ENCODE measurements around the gene RUSC1. TPM values are rescaled to one million over a fixed set of nuclear protein-coding genes. Genes with fewer than 3 reads are reported as not detected.

RUSC1 gene
- total RNA-seq, 1 donor from 2014 or later = 37.3 TPM

GRCh38 chr1:155334962-155335361 lies 14.3 kb downstream of the RUSC1 start:
- no peak overlapping the region for H3K4me3 Mint-ChIP-seq (ENCODE audit: low read depth)
- peaks cover 35% of the 10 kb centered on the region for H3K36me3 Mint-ChIP-seq (ENCODE audit: insufficient read depth)
- no peak for DNase-seq (ENCODE audit: low spot score, unreplicated experiment)
- H3K4me1 Mint-ChIP-seq (ENCODE audit: low read depth) = no peaks in the 10 kb centered on the region
- H3K9me3 Mint-ChIP-seq (ENCODE audit: low read depth) = no peaks in the 10 kb centered on the region
- no peaks in the 10 kb centered on the region for H3K27me3 Mint-ChIP-seq
- no peak for TF ChIP-seq CTCF (IDR thresholded peaks at IDR 0.05; ENCODE audit: unreplicated experiment)
- H3K27ac Mint-ChIP-seq = no peak overlapping the region

GRCh38 chr1:155339515-155340097 lies 18.9 kb downstream of the RUSC1 start:
- DNase-seq (ENCODE audit: low spot score, unreplicated experiment) = no peak
- peak overlapping the region; percentile 86 for H3K27ac Mint-ChIP-seq
- no peaks in the 10 kb centered on the region for H3K27me3 Mint-ChIP-seq
- no peak for TF ChIP-seq CTCF (IDR thresholded peaks at IDR 0.05; ENCODE audit: unreplicated experiment)
- H3K4me3 Mint-ChIP-seq (ENCODE audit: low read depth) = no peak overlapping the region
- peaks cover 3% of the 10 kb centered on the region for H3K4me1 Mint-ChIP-seq (ENCODE audit: low read depth)
- H3K36me3 Mint-ChIP-seq (ENCODE audit: insufficient read depth) = peaks cover 30% of the 10 kb centered on the region
- no peaks in the 10 kb centered on the region for H3K9me3 Mint-ChIP-seq (ENCODE audit: low read depth)

- H3K27me3 Mint-ChIP-seq = no peaks in the 10 kb centered on the region
- DNase-seq (ENCODE audit: low spot score, unreplicated experiment) = no peak
- peaks cover 25% of the 10 kb centered on the region for H3K36me3 Mint-ChIP-seq (ENCODE audit: insufficient read depth)
- H3K4me1 Mint-ChIP-seq (ENCODE audit: low read depth) = peaks cover 3% of the 10 kb centered on the region
- H3K27ac Mint-ChIP-seq = peak overlapping the region; percentile 9
- H3K9me3 Mint-ChIP-seq (ENCODE audit: low read depth) = no peaks in the 10 kb centered on the region
- H3K4me3 Mint-ChIP-seq (ENCODE audit: low read depth) = no peak overlapping the region
- TF ChIP-seq CTCF (IDR thresholded peaks at IDR 0.05; ENCODE audit: unreplicated experiment) = no peak
These were observed 22.1 kb downstream of the RUSC1 start for GRCh38 chr1:155342842-155343241.

GRCh38 chr1:155352631-155353030 lies 31.9 kb downstream of the RUSC1 start:
- no peaks in the 10 kb centered on the region for H3K9me3 Mint-ChIP-seq (ENCODE audit: low read depth)
- peak overlapping the region; percentile 56 for H3K27ac Mint-ChIP-seq
- no peak for TF ChIP-seq CTCF (IDR thresholded peaks at IDR 0.05; ENCODE audit: unreplicated experiment)
- no peaks in the 10 kb centered on the region for H3K4me1 Mint-ChIP-seq (ENCODE audit: low read depth)
- no peak overlapping the region for H3K4me3 Mint-ChIP-seq (ENCODE audit: low read depth)
- DNase-seq (ENCODE audit: low spot score, unreplicated experiment) = no peak
- H3K36me3 Mint-ChIP-seq (ENCODE audit: insufficient read depth) = peaks cover 32% of the 10 kb centered on the region
- H3K27me3 Mint-ChIP-seq = no peaks in the 10 kb centered on the region

GRCh38 chr1:155360051-155360450 lies 39.4 kb downstream of the RUSC1 start:
- Mint-ChIP-seq H3K27me3 (no peaks in the 10 kb centered on the region), H3K27ac (peak overlapping the region; percentile 33), H3K9me3 (ENCODE audit: low read depth) (no peaks in the 10 kb centered on the region), H3K4me3 (ENCODE audit: low read depth) (no peak overlapping the region), H3K4me1 (ENCODE audit: low read depth) (no peaks in the 10 kb centered on the region), H3K36me3 (ENCODE audit: insufficient read depth) (peaks cover 13% of the 10 kb centered on the region)
- no peak for TF ChIP-seq CTCF (IDR thresholded peaks at IDR 0.05; ENCODE audit: unreplicated experiment)
- DNase-seq (ENCODE audit: low spot score, unreplicated experiment) = no peak

Data from progenitor cell of endocrine pancreas (in vitro differentiated cells).